AG08396 (cell line): ENCODE results near the gene PHEX.
A peak's percentile ranks its signal among the peaks of the same experiment; 100 is the strongest.

ENCODE experiments used
- DNase-seq: peaks from one replicate; pipeline ENCODE4 v3.0.0; 2012; ENCODE audit warnings: low spot score, mixed read lengths

PHEX gene

DNA sequence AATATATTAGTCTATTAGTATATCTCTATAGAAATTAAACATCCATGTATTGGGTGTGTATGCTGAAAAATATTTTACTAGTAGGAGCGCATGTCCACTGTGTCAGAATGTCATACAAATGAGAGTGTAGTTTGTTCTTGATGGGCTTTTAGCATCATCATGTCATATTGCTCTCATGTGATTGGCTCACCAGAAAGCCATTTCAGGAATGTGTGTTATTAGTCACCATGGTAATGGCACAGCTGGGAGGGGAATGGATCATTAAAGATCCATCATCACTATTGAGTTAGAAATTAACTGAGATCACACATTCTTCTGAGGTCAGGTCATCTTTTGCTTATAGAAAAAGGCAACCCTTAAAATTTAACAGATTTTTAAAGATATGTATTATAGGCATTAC, 77.3 kb downstream of the PHEX start:
- DNase-seq, result peak; percentile 17

GRCh38 chrX:22110729-22111494, 78.8 kb downstream of the PHEX start:
- DNase-seq, result no peak

DNA sequence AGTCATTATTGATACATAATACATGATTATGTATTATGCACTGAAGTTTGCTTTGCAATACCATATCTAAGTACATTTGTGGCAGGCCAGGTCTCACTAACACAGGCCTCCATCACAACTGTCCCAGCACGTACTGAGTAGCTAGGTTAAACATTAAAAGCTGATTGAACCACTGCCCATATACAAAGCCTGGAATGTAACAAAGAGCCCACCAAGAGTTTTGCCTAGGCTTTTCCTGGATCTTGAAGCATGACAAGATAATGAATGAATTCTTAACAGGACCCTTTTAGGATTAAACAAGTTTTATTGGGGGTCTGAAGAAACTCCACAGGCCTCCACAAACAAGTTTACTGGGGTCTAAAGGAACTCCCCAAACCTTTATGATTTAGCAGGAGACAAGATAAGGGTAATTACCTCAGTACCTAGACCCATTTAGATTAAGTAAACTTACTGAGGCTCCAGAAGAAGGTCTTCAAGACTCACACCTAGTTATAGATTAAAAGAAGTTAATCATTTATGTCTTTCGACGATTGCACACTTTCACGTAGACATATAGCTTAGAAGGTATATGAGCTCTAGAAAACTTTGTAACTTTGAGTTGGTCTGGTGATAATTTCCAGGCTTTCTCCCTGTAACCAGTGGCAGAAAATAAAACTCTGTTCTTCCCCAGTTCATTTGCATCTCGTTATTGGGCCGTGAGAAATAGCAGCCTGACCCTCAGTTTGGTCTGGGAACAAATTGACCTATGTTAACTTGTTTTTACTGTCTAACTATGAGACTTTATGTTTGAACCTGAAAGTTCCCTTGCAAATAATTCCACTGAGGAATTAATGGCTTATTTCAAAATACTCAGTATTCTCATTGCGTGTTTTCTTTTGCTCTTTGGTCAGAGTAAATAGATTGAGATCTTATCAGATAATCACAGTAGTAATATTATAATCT, 84.8 kb downstream of the PHEX start:
- DNase-seq, result no peak

DNA sequence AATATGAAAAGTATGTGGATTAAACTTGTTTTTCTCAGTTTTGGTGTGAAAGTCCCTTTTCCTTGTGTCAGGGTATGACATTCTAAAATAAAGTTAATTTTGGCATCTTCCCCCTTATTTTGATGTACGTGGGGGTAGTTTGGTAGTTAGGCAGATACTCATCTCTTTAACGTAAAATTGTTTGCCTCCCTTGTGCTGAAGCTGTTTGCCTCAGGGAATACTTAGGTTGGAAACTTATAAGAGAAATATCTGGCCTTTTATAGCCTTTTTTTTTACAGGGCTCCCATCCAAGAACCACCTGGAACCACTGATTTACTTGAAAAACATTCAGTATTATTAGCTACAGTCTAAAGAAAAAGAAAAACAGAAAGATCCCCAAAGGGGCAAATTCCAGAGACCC, 85.5 kb downstream of the PHEX start:
- DNase-seq, result no peak

DNA sequence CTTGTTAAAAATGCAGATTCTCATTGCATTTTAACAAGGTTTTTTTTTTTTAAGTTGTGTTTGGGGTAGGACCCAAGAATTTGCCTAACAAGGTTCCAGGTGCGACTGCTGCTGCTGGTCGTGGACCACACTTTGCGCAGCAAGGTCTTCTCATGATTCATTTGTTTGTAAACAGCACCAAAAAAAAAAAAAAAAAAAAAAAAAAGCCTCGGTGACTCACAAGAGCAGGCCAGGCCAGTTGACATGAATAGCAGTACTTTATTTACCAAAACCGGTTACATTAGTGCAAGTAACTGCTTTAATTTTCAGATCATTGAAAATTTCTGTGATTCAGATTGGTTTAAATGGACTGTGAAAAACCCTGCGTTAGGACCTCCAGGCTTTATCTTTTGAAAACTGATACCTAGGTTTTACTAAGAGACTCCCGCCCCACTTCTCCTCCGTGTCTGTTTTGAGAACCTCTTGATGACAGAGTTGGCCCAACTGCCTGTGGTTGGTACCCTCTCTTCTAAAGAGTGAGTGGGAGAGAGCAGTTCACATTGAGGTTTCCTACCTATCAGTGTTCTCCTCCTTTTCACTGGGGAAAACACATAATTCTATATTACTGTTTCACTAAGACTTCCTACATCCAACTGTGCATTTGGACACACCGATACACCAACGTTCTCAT, 86.2 kb downstream of the PHEX start:
- DNase-seq, result no peak

DNA sequence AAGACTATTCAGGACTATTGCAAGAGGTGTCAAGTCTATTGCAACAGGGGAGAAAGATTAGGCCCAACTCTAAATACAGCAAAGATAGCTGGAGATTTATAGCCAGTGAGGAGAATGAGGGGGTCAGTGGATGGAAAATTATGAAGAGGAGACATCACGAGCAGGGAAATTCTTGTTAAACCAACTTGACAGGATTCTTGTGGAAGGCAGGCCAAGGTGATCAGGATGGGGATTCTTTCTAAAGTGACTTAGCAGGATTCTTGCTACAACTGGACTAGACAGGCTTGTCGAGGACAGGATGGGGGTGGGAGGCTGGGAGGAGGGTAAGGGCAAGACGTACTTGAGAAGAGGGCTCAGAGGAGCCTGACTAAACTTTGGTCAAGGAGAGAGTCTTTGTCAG, 89.0 kb downstream of the PHEX start:
- no peak for DNase-seq

- peak; percentile 23 for DNase-seq
Observed at GRCh38 chrX:22122510-22122909, 90.4 kb downstream of the PHEX start.

DNA sequence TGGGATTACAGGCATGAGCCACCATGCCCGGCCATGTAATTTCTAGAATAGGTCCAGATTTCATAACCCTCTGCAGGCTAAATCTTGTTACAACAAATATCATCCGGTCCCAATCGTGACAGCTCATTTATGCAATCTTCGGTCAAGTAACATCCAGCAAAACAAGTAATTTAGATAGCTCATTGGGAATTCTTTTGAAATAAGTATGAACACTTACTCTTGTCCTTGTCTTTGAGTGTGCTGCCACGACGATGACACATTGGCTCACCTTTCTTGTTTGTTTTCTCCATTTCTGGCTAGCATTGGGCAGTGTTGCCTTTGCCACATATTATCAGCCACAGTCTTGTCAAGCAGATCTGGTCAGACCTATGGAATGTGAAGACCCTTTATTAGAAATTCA, 92.0 kb downstream of the PHEX start:
- no peak for DNase-seq

GRCh38 chrX:22125481-22125880, 93.4 kb downstream of the PHEX start:
- no peak for DNase-seq

- no peak for DNase-seq
Observed at GRCh38 chrX:22126327-22126726, 94.2 kb downstream of the PHEX start.

DNA sequence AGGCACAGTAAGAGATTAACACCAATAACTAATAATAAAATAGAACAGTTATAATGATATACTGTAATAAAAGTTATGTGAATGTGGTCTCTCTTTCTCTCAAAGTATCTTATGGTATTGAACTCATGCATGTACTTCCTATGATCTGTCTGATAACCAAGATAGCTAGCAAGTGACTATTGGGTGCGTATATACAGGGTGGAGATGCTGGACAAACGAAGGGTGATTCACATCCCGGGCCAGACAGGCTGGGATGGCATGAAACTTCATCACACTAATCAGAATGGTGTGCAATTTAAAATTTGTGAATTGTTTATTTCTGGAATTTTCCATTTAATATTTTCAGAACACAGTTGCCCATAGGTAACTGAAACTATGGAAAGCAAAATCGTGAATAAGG, 96.8 kb downstream of the PHEX start:
- no peak for DNase-seq

GRCh38 chrX:22134681-22135080, 102.6 kb downstream of the PHEX start:
- DNase-seq, result peak; percentile 44

DNA sequence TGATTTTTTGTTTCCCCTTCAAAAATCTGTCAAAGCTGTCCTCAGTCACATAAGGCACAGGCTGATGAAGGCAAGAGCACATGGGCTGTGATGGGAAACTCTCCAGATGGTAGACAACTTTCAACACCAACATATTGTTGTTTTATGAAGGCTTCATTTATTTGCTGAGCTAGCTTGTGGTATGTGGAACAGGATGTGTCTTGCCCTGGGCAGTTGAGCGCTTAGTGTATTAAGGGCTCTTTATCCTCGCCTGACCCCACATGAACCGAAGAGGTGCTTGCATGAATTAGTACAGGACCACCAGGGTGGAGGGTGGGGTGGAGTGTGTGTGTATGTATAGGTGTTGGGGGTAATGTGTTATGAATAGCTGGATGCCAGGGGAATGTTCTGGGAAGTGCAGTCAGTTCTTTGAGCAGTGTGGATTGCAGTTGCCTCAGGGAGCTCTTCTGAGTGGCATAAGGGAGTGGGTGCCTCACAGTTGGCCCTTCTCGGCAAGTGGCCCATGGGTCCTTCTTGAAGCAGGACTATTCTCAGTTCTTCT, 103.1 kb downstream of the PHEX start:
- no peak for DNase-seq

DNA sequence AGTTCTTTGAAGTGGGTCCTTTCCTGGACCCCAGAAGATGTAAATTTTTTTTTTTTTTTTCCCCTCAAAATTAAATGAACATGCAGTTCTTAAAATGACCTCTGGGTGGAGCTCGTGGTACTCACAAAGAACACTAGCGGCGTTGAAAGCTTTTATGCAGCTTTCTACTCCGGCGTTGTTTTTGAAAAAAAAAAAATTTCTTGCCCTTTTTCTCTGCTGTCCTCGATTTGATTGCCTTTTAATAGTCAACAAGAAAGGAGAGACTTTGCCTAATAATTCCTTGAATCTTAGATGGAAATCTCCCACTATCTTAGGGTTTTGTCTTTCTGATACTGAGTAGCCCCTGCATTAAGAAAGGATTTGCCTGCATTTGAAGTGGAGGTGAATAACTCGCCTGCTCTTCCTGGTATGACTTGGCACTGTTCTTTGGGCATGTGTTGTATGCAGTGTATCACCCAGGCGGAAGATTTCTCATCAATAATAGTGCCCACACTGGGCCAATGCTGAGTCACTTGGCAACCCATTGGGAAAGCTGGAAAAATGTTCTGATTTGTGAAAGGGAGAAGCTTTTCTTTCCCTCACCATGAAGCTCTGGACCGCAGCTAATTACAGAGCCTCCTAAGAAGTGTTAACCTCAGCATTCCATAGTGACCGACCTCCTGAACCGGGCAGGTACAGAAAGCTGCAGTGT, 104.0 kb downstream of the PHEX start:
- DNase-seq, result peak; percentile 36

GRCh38 chrX:22136711-22137110, 104.6 kb downstream of the PHEX start:
- DNase-seq, result no peak

GRCh38 chrX:22139822-22140221, 107.7 kb downstream of the PHEX start:
- no peak for DNase-seq

- DNase-seq, result no peak
Observed at GRCh38 chrX:22141047-22141730, 109.1 kb downstream of the PHEX start.

DNA sequence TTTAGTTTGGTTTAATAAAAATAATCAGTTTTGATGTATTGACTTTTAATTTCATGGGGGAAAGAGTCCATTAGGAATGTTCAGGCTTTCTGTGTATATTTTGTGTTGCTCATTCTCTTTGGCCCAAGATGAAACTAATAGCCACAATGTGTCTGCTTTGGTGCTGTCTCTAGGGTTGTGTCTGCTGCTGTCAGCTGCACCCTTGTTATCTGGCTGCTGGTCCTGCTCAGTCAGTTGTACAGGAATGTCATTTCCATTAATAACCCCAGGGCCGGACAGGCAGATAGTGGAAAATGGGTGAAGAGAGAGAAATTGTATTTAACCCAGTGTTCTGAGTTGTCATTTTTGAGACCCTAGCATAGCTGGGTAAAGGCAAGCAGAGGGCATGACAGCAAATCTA, 115.1 kb downstream of the PHEX start:
- DNase-seq, result no peak

DNA sequence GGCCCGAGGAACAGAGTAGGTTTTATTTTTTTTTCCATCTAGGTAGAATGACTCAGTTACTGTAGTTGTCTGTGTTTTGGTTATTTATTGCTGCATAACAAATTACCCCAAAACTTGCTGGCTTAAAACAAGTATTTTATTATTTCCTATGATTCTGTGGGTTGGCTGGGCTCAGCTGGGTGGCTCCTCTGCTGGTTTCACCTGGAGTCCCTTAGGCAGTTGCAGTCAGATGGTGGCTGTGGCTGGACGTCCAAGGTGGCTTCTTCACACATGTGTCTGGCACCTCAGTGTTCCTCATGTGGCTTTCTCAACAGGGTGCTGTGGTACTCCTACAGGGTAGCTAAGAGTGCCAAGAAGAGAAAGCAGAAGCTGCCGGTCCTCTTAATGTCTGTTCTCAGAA, 115.8 kb downstream of the PHEX start:
- no peak for DNase-seq

GRCh38 chrX:22148565-22148964, 116.4 kb downstream of the PHEX start:
- DNase-seq, result no peak

GRCh38 chrX:22150371-22150770, 118.2 kb downstream of the PHEX start:
- no peak for DNase-seq
